ENCODE results near the gene GNAQ. TPM values are rescaled to one million over a fixed set of nuclear protein-coding genes. Genes with fewer than 3 reads are reported as not detected.

The GNAQ gene
- total and polyA plus RNA-seq, 4 donors: 6.8 to 19.6 (median 12.6) TPM

DNA sequence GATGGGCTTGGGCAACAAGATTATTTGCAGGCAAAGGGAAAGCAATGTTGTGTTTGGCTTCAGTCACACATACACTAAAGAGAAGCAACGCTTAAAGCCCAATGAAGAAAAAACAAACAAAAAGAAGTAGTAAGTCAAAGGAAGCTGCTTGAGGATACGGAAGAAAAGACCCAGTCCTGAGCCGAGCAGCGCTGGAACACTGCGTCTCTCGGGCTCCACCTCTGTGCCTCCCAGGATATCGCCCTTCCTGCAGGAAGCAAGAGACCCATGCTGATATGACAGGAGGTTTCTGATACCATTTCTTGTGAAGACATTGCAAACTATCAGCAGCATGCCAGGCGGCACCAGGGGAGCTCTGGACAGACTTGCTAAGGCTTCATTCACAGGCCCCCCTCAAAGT lies 9.9 kb downstream of the GNAQ start:
- TF ChIP-seq, protein P1, sequence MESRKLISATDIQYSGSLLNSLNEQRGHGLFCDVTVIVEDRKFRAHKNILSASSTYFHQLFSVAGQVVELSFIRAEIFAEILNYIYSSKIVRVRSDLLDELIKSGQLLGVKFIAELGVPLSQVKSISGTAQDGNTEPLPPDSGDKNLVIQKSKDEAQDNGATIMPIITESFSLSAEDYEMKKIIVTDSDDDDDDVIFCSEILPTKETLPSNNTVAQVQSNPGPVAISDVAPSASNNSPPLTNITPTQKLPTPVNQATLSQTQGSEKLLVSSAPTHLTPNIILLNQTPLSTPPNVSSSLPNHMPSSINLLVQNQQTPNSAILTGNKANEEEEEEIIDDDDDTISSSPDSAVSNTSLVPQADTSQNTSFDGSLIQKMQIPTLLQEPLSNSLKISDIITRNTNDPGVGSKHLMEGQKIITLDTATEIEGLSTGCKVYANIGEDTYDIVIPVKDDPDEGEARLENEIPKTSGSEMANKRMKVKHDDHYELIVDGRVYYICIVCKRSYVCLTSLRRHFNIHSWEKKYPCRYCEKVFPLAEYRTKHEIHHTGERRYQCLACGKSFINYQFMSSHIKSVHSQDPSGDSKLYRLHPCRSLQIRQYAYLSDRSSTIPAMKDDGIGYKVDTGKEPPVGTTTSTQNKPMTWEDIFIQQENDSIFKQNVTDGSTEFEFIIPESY (IDR thresholded peaks at IDR 0.05): no peak
- TF ChIP-seq RAD21 (IDR thresholded peaks at IDR 0.05): peak in 1 of 2 donors; percentile 37
- Histone ChIP-seq H3K36me3 (ENCODE audit: control insufficient read depth in 4 of 4, insufficient read depth in 3 of 4, low read depth in 1 of 4, low read length in 3 of 4) (no peaks in the 10 kb centered on the region), H3K27ac (ENCODE audit: low read depth in 1 of 2, low read length in 2 of 2) (peak overlapping the region in 1 of 2 donors; percentile 5), H3K4me1 (ENCODE audit: control insufficient read depth in 4 of 4, insufficient read depth in 4 of 4, low read length in 3 of 4) (peaks cover 12 to 39% (median 31%) of the 10 kb centered on the region in 4 donors), H3K4me3 (ENCODE audit: low read depth in 1 of 3, low read length in 3 of 3) (no peak overlapping the region), H3K9ac (ENCODE audit: low read depth in 1 of 2, low read length in 2 of 2) (no peak overlapping the region), H3K9me3 (ENCODE audit: control insufficient read depth in 4 of 4, low read length in 3 of 4) (no peaks in the 10 kb centered on the region), H3K27me3 (ENCODE audit: control insufficient read depth in 4 of 4, insufficient read depth in 4 of 4, low read length in 3 of 4) (no peaks in the 10 kb centered on the region)
- WGBS: 62% methylated on average over 8 of the region's 8 CpGs
- peak; percentile 66 for DNase-seq (ENCODE audit: low spot score)

DNA sequence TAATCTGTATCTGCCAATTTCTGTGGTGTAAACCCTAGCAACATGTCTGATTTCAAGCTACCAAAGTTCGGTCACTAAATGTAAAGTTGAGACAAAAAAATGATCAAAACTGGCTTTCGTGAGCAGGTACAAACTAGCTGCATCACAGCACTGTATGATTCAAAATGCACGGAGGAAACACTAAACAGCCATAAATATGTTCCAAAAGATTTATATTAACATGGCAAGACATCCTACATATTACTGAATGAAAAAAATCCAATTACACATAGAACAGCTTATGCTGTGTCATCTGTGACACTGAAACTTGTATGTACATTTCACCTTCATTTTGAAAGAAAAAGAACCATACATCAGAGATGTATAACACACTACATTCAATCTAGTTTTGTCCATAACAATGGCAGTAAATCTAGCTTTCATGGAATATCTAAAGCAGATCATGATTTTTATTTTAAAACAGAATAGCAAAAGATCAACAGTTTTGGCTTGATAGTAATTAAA lies 14.4 kb downstream of the GNAQ start:
- no peaks in the 10 kb centered on the region for H3K36me3 ChIP-seq (ENCODE audit: control insufficient read depth in 4 of 4, insufficient read depth in 3 of 4, low read depth in 1 of 4, low read length in 3 of 4)
- TF ChIP-seq ATF3 (IDR thresholded peaks at IDR 0.05): no peak
- no peak for DNase-seq (ENCODE audit: low spot score)
- H3K9me3 ChIP-seq (ENCODE audit: control insufficient read depth in 4 of 4, low read length in 3 of 4): no peaks in the 10 kb centered on the region
- no peaks in the 10 kb centered on the region for H3K27me3 ChIP-seq (ENCODE audit: control insufficient read depth in 4 of 4, insufficient read depth in 4 of 4, low read length in 3 of 4)
- peaks cover 8 to 21% (median 16%) of the 10 kb centered on the region in 4 donors for H3K4me1 ChIP-seq (ENCODE audit: control insufficient read depth in 4 of 4, insufficient read depth in 4 of 4, low read length in 3 of 4)
- H3K4me3 ChIP-seq (ENCODE audit: low read depth in 1 of 3, low read length in 3 of 3): no peak overlapping the region
- 93% methylated on average over 3 of the region's 3 CpGs for WGBS
- no peak overlapping the region for H3K27ac ChIP-seq (ENCODE audit: low read depth in 1 of 2, low read length in 2 of 2)
- H3K9ac ChIP-seq (ENCODE audit: low read depth in 1 of 2, low read length in 2 of 2): no peak overlapping the region

DNA sequence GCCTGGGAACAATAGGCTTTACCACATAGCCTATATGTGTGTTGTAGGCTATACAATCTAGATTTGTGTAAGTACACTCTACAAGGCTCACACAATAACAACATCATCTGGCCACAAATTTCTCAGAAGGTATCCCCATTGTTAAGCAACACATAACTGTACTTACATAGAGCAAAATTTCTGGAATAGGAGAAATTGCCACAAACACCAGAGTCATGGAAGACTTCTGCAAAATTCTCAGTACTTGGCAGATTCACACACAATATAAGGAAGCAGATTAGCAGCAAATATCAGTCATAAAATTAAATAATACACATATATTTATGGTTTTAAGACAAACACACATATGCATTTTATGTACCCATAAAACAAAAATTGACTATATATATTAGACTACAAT lies 16.4 kb downstream of the GNAQ start:
- Histone ChIP-seq H3K27me3 (ENCODE audit: control insufficient read depth in 4 of 4, insufficient read depth in 4 of 4, low read length in 3 of 4) (no peaks in the 10 kb centered on the region), H3K9me3 (ENCODE audit: control insufficient read depth in 4 of 4, low read length in 3 of 4) (no peaks in the 10 kb centered on the region), H3K27ac (ENCODE audit: low read depth in 1 of 2, low read length in 2 of 2) (no peak overlapping the region), H3K4me3 (ENCODE audit: low read depth in 1 of 3, low read length in 3 of 3) (no peak overlapping the region), H3K9ac (ENCODE audit: low read depth in 1 of 2, low read length in 2 of 2) (no peak overlapping the region), H3K4me1 (ENCODE audit: control insufficient read depth in 4 of 4, insufficient read depth in 4 of 4, low read length in 3 of 4) (peaks cover 11 to 21% (median 17%) of the 10 kb centered on the region in 4 donors), H3K36me3 (ENCODE audit: control insufficient read depth in 4 of 4, insufficient read depth in 3 of 4, low read depth in 1 of 4, low read length in 3 of 4) (no peaks in the 10 kb centered on the region)
- no peak for DNase-seq (ENCODE audit: low spot score)
- no peak for TF ChIP-seq SP1 (IDR thresholded peaks at IDR 0.05)

DNA sequence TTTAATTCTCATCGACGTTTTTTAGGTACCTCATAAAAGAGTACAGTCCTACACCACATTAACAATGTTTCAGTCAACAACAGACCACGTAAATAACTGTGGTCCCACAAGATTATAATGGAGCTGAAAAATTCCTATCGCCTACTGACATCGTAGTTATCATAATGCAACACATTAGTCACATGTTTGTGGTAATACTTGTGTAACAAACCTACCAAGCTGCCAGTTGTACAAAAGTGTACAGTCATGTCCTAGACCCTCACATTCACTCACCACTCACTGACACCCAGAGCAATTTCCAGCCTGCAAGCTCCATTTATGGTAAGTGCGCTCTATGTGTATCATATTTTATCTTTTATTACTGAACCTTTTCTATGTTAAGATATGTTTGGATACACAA lies 16.8 kb downstream of the GNAQ start:
- 95% methylated on average over 6 of the region's 6 CpGs for WGBS
- Histone ChIP-seq H3K4me3 (ENCODE audit: low read depth in 1 of 3, low read length in 3 of 3) (no peak overlapping the region), H3K27ac (ENCODE audit: low read depth in 1 of 2, low read length in 2 of 2) (no peak overlapping the region), H3K9ac (ENCODE audit: low read depth in 1 of 2, low read length in 2 of 2) (no peak overlapping the region), H3K4me1 (ENCODE audit: control insufficient read depth in 4 of 4, insufficient read depth in 4 of 4, low read length in 3 of 4) (peaks cover 13 to 24% (median 20%) of the 10 kb centered on the region in 4 donors), H3K27me3 (ENCODE audit: control insufficient read depth in 4 of 4, insufficient read depth in 4 of 4, low read length in 3 of 4) (no peaks in the 10 kb centered on the region), H3K36me3 (ENCODE audit: control insufficient read depth in 4 of 4, insufficient read depth in 3 of 4, low read depth in 1 of 4, low read length in 3 of 4) (no peaks in the 10 kb centered on the region), H3K9me3 (ENCODE audit: control insufficient read depth in 4 of 4, low read length in 3 of 4) (no peaks in the 10 kb centered on the region)
- DNase-seq (ENCODE audit: low spot score): no peak
- TF ChIP-seq JUND (IDR thresholded peaks at IDR 0.05): no peak
- no peak for TF ChIP-seq HNF4G (IDR thresholded peaks at IDR 0.05)
- TF ChIP-seq, protein P2, sequence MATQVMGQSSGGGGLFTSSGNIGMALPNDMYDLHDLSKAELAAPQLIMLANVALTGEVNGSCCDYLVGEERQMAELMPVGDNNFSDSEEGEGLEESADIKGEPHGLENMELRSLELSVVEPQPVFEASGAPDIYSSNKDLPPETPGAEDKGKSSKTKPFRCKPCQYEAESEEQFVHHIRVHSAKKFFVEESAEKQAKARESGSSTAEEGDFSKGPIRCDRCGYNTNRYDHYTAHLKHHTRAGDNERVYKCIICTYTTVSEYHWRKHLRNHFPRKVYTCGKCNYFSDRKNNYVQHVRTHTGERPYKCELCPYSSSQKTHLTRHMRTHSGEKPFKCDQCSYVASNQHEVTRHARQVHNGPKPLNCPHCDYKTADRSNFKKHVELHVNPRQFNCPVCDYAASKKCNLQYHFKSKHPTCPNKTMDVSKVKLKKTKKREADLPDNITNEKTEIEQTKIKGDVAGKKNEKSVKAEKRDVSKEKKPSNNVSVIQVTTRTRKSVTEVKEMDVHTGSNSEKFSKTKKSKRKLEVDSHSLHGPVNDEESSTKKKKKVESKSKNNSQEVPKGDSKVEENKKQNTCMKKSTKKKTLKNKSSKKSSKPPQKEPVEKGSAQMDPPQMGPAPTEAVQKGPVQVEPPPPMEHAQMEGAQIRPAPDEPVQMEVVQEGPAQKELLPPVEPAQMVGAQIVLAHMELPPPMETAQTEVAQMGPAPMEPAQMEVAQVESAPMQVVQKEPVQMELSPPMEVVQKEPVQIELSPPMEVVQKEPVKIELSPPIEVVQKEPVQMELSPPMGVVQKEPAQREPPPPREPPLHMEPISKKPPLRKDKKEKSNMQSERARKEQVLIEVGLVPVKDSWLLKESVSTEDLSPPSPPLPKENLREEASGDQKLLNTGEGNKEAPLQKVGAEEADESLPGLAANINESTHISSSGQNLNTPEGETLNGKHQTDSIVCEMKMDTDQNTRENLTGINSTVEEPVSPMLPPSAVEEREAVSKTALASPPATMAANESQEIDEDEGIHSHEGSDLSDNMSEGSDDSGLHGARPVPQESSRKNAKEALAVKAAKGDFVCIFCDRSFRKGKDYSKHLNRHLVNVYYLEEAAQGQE (IDR thresholded peaks at IDR 0.05): no peak
- no peak for TF ChIP-seq FOXA1 (IDR thresholded peaks at IDR 0.05)
- no peak for TF ChIP-seq HNF4A (conservative IDR thresholded peaks at IDR 0.05)
- no peak for TF ChIP-seq RAD21 (IDR thresholded peaks at IDR 0.05)
- no peak for TF ChIP-seq ATF3 (IDR thresholded peaks at IDR 0.05)
- TF ChIP-seq SP1 (IDR thresholded peaks at IDR 0.05): no peak
- TF ChIP-seq TAF1 (conservative IDR thresholded peaks at IDR 0.05): no peak
- no peak for TF ChIP-seq FOXA2 (IDR thresholded peaks at IDR 0.05)
